C4-2B (cell line): ENCODE measurements around the gene NAA40.

Experiments used
- ZFX ChIP-seq: fragments of 450-650 bp; IDR thresholded peaks from 2 replicates; pipeline ENCODE4 v1.6.1; 2017
- TF ChIP-seq, protein P1 (sequence below): fragments of 450-650 bp; conservative IDR thresholded peaks from 2 replicates; pipeline ENCODE4 v1.5.1; 2017; ENCODE audit warnings: mild to moderate bottlenecking

- TF ChIP-seq, protein P1, sequence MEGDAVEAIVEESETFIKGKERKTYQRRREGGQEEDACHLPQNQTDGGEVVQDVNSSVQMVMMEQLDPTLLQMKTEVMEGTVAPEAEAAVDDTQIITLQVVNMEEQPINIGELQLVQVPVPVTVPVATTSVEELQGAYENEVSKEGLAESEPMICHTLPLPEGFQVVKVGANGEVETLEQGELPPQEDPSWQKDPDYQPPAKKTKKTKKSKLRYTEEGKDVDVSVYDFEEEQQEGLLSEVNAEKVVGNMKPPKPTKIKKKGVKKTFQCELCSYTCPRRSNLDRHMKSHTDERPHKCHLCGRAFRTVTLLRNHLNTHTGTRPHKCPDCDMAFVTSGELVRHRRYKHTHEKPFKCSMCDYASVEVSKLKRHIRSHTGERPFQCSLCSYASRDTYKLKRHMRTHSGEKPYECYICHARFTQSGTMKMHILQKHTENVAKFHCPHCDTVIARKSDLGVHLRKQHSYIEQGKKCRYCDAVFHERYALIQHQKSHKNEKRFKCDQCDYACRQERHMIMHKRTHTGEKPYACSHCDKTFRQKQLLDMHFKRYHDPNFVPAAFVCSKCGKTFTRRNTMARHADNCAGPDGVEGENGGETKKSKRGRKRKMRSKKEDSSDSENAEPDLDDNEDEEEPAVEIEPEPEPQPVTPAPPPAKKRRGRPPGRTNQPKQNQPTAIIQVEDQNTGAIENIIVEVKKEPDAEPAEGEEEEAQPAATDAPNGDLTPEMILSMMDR: no peak
- no peak for TF ChIP-seq ZFX
These were observed 9.2 kb upstream of the NAA40 start for GRCh38 chr11:63929616-63930015.
